SK-N-MC (cell line): ENCODE results near the gene ABCA7.

Source experiments
- EZH2 ChIP-seq: fragments of 200-600 bp; sonication (generic); IDR thresholded peaks from one replicate; pipeline ENCODE4 v1.6.1; 2017; ENCODE audit warnings: antibody characterized with exemption
- POLR2AphosphoS5 ChIP-seq: IDR thresholded peaks from 2 replicates; pipeline ENCODE4 v1.6.1; 2012; ENCODE audit warnings: mild to moderate bottlenecking, low read depth, low read length, borderline replicate concordance

GRCh38 chr19:995051-995827 lies 44.7 kb upstream of the ABCA7 start:
- TF ChIP-seq EZH2 (no peak), POLR2AphosphoS5 (no peak)
